HG02759 (cell line): ENCODE results near the gene ARHGEF16.

Experiments used
- ATAC-seq: cut with Tn5 transposase; IDR thresholded peaks from one replicate; pipeline ENCODE4 v1.9.1; 2021; ENCODE audit warnings: mild to moderate bottlenecking, moderate library complexity; ENCODE audit not compliant: unreplicated experiment

ARHGEF16 gene

GRCh38 chr1:3453891-3454810 is at the start of gene ARHGEF16:
Gene ARHGEF16, plus strand, starts transcription at chr1:3454665. Its CDS starts 8,420 bp downstream, at chr1:3463085.
- ATAC-seq, result no peak

GRCh38 chr1:3404801-3405200 is 49.7 kb upstream of the ARHGEF16 start:
- ATAC-seq, result no peak

GRCh38 chr1:3405491-3405890 is 49.0 kb upstream of the ARHGEF16 start:
- no peak for ATAC-seq

- ATAC-seq, result no peak
These were observed 48.2 kb upstream of the ARHGEF16 start for GRCh38 chr1:3405974-3406867.

GRCh38 chr1:3407021-3407420 is 47.4 kb upstream of the ARHGEF16 start:
- ATAC-seq, result no peak

GRCh38 chr1:3408751-3409266 is 45.7 kb upstream of the ARHGEF16 start:
- no peak for ATAC-seq

GRCh38 chr1:3409366-3410141 is 44.9 kb upstream of the ARHGEF16 start:
- ATAC-seq, result no peak

GRCh38 chr1:3410142-3410925 is 44.1 kb upstream of the ARHGEF16 start:
- ATAC-seq, result no peak

- no peak for ATAC-seq
These were observed 42.7 kb upstream of the ARHGEF16 start for GRCh38 chr1:3411806-3412205.

GRCh38 chr1:3412376-3412775 is 42.1 kb upstream of the ARHGEF16 start:
- ATAC-seq, result no peak

GRCh38 chr1:3413975-3414710 is 40.3 kb upstream of the ARHGEF16 start:
- no peak for ATAC-seq

GRCh38 chr1:3415260-3416090 is 39.0 kb upstream of the ARHGEF16 start:
- ATAC-seq, result no peak

GRCh38 chr1:3417082-3417739 is 37.3 kb upstream of the ARHGEF16 start:
- ATAC-seq, result no peak

- no peak for ATAC-seq
These were observed 36.5 kb upstream of the ARHGEF16 start for GRCh38 chr1:3417934-3418333.

- no peak for ATAC-seq
These were observed 35.9 kb upstream of the ARHGEF16 start for GRCh38 chr1:3418600-3418999.

GRCh38 chr1:3419415-3420204 is 34.9 kb upstream of the ARHGEF16 start:
- no peak for ATAC-seq
